H1 (cell line): ENCODE results near the gene MFRP. TPM values are rescaled to one million over a fixed set of nuclear protein-coding genes. Genes with fewer than 3 reads are reported as not detected.

Experiments
- CTCF ChIA-PET: fragments of 300-600 bp; sonication (Branson Sonifier 250); formaldehyde crosslinking; loops from one replicate; lab custom pipeline; 2021; ENCODE audit not compliant: partially characterized antibody; lab: Charles Lee
- POLR2A ChIA-PET: fragments of 300-600 bp; sonication (Branson Sonifier 250); formaldehyde crosslinking; loops from one replicate; lab custom pipeline; 2021; ENCODE audit warnings: inconsistent platforms; ENCODE audit not compliant: partially characterized antibody; lab: Charles Lee
- DNase-seq, 2 experiments: peaks; one replicate each; pipeline versions ENCODE4 v3.0.0 to v3.0.0-alpha.2; 2010 to 2022; ENCODE audit warnings: low spot score in 2 of 2, low read depth in 1 of 2, mixed read lengths in 1 of 2
- FAIRE-seq: peaks from 2 replicates; lab custom pipeline; 2011; peaks lifted over from hg19 to GRCh38; lab: Jason Lieb, UNC
- H2AFZ ChIP-seq: 2 replicates; pipeline ENCODE4 v1.8.1; 2012; ENCODE audit warnings: low read length, inconsistent platforms
- H2AK5ac ChIP-seq: 2 replicates; pipeline ENCODE4 v1.6.1; 2013; ENCODE audit warnings: low read depth, low read length
- H2BK120ac ChIP-seq: replicated peaks from 2 replicates; pipeline ENCODE3; 2013; ENCODE audit warnings: low read depth, low read length, inconsistent platforms
- H2BK12ac ChIP-seq: 2 replicates; pipeline ENCODE4 v1.6.1; 2013; ENCODE audit warnings: low read depth, low read length
- H2BK15ac ChIP-seq: 2 replicates; pipeline ENCODE4 v1.6.1; 2013; ENCODE audit warnings: low read length
- H2BK20ac ChIP-seq: 2 replicates; pipeline ENCODE4 v1.6.1; 2013; ENCODE audit warnings: low read length
- H2BK5ac ChIP-seq: 2 replicates; pipeline ENCODE4 v1.6.1; 2013; ENCODE audit warnings: low read depth, low read length
- H3K14ac ChIP-seq: 2 replicates; pipeline ENCODE4 v1.6.1; 2013; ENCODE audit warnings: inconsistent platforms; ENCODE audit not compliant: insufficient read length
- H3K18ac ChIP-seq: 2 replicates; pipeline ENCODE4 v1.6.1; 2013; ENCODE audit warnings: low read length; ENCODE audit errors: extremely low read depth
- H3K23ac ChIP-seq: 2 replicates; pipeline ENCODE4 v1.6.1; 2013; ENCODE audit warnings: inconsistent platforms; ENCODE audit not compliant: insufficient read length
- H3K23me2 ChIP-seq: 2 replicates; pipeline ENCODE4 v1.6.1; 2013; ENCODE audit warnings: low read depth, low read length
- H3K27ac ChIP-seq: 2 replicates; pipeline ENCODE4 v1.6.1; 2011; ENCODE audit warnings: low read depth, low read length, inconsistent platforms
- H3K27me3 ChIP-seq, 4 experiments: replicated peaks in 1 of 4; 1 replicate in 1 of 4; 2 replicates in 3 of 4; pipeline versions ENCODE4 v1.6.1 to v1.8.1; 2011 to 2013; ENCODE audit warnings: low read length in 3 of 4, mild to moderate bottlenecking in 3 of 4, inconsistent platforms in 2 of 4, mixed read lengths in 2 of 4, moderate library complexity in 1 of 4; ENCODE audit not compliant: control insufficient read depth in 3 of 4, insufficient read depth in 3 of 4; ENCODE audit errors: extremely low read depth in 1 of 4
- H3K36me3 ChIP-seq, 4 experiments: 2 replicates each; pipeline versions ENCODE4 v1.6.1 to v1.8.1; 2011 to 2013; ENCODE audit warnings: mild to moderate bottlenecking in 4 of 4, low read length in 3 of 4, moderate library complexity in 2 of 4, control low read depth in 1 of 4, inconsistent platforms in 1 of 4; ENCODE audit not compliant: insufficient read depth in 4 of 4, control insufficient read depth in 2 of 4
- H3K4ac ChIP-seq: replicated peaks from 2 replicates; pipeline ENCODE3; 2013; ENCODE audit warnings: low read length, low read depth, mixed read lengths, inconsistent platforms; ENCODE audit not compliant: insufficient read length
- H3K4me1 ChIP-seq, 4 experiments: replicated peaks in 1 of 4; 1 replicate in 1 of 4; 2 replicates in 3 of 4; pipeline versions ENCODE4 v1.6.1 to v1.8.1; 2011 to 2013; ENCODE audit warnings: low read length in 3 of 4, inconsistent platforms in 2 of 4, mixed read lengths in 1 of 4; ENCODE audit not compliant: insufficient read depth in 4 of 4, control insufficient read depth in 3 of 4
- H3K4me2 ChIP-seq, 2 experiments: 2 replicates each; pipeline versions ENCODE4 v1.6.1 to v1.8.1; 2011 to 2013; ENCODE audit warnings: low read depth in 2 of 2, low read length in 2 of 2, control low read depth in 1 of 2, inconsistent platforms in 1 of 2, mild to moderate bottlenecking in 1 of 2; ENCODE audit not compliant: insufficient read depth in 1 of 2
- H3K4me3 ChIP-seq, 4 experiments: fragments of 200-600, 300-600 bp in 1 of 4; sonication (generic), shearing (Covaris generic), sonication (Bioruptor Twin) in 1 of 4; 2 replicates each; pipeline versions ENCODE4 v1.5.1 to v1.8.1; 2011 to 2016; ENCODE audit warnings: low read length in 4 of 4, low read depth in 3 of 4, control low read depth in 2 of 4, inconsistent platforms in 2 of 4, mild to moderate bottlenecking in 2 of 4, mixed read lengths in 1 of 4, moderate library complexity in 1 of 4; ENCODE audit not compliant: insufficient read depth in 2 of 4; ENCODE audit errors: extremely low read depth in 1 of 4
- H3K56ac ChIP-seq: replicated peaks from 2 replicates; pipeline ENCODE3; 2013; ENCODE audit warnings: low read depth, mild to moderate bottlenecking, mixed read lengths, low read length, inconsistent platforms; ENCODE audit not compliant: insufficient read length
- H3K79me1 ChIP-seq: 2 replicates; pipeline ENCODE4 v1.6.1; 2013; ENCODE audit warnings: low read depth, low read length, control low read depth
- H3K79me2 ChIP-seq, 2 experiments: 2 replicates each; pipeline versions ENCODE4 v1.6.1 to v1.8.1; 2012 to 2013; ENCODE audit warnings: low read length in 2 of 2, mild to moderate bottlenecking in 2 of 2, inconsistent platforms in 1 of 2; ENCODE audit not compliant: insufficient read depth in 2 of 2, control insufficient read depth in 1 of 2
- H3K9ac ChIP-seq, 4 experiments: replicated peaks in 1 of 4; 1 replicate in 1 of 4; 2 replicates in 3 of 4; pipeline versions ENCODE4 v1.6.1 to v1.8.1; 2011 to 2013; ENCODE audit warnings: low read depth in 3 of 4, low read length in 3 of 4, control low read depth in 2 of 4, mild to moderate bottlenecking in 2 of 4, moderate library complexity in 2 of 4, inconsistent platforms in 1 of 4; ENCODE audit errors: extremely low read depth in 1 of 4
- H3K9me3 ChIP-seq, 2 experiments: 2 replicates each; pipeline versions ENCODE4 v1.6.1 to v1.8.1; 2012 to 2013; ENCODE audit warnings: mild to moderate bottlenecking in 2 of 2, moderate library complexity in 2 of 2, control low read depth in 1 of 2, inconsistent platforms in 1 of 2, low read depth in 1 of 2, low read length in 1 of 2, mixed read lengths in 1 of 2; ENCODE audit not compliant: insufficient read depth in 2 of 2
- H4K20me1 ChIP-seq, 2 experiments: replicated peaks in 1 of 2; 2 replicates each; pipeline versions ENCODE3 to v1.8.1; 2011 to 2013; ENCODE audit warnings: inconsistent platforms in 2 of 2, low read length in 2 of 2, mild to moderate bottlenecking in 1 of 2; ENCODE audit not compliant: insufficient read depth in 2 of 2, control insufficient read depth in 1 of 2
- H4K5ac ChIP-seq: 2 replicates; pipeline ENCODE4 v1.6.1; 2013; ENCODE audit warnings: low read length, low read depth, mixed read lengths, inconsistent platforms; ENCODE audit not compliant: insufficient read length
- H4K8ac ChIP-seq: 2 replicates; pipeline ENCODE4 v1.8.0; 2013; ENCODE audit warnings: mild to moderate bottlenecking, moderate library complexity, low read length, inconsistent platforms; ENCODE audit not compliant: insufficient read depth; ENCODE audit errors: extremely low read depth
- H4K91ac ChIP-seq: replicated peaks from 2 replicates; pipeline ENCODE3; 2013; ENCODE audit warnings: low read length, mixed read lengths, inconsistent platforms; ENCODE audit not compliant: insufficient read length
- CEBPB ChIP-seq: IDR thresholded peaks from 2 replicates; pipeline ENCODE4 v1.6.1; 2012; ENCODE audit warnings: low read depth, low read length
- JUND ChIP-seq: IDR thresholded peaks from 2 replicates; pipeline ENCODE4 v1.6.1; 2011; ENCODE audit warnings: mild to moderate bottlenecking, improper control_type of control experiment, low read length
- POLR2AphosphoS5 ChIP-seq: IDR thresholded peaks from 2 replicates; pipeline ENCODE4 v1.6.1; 2011; ENCODE audit warnings: low read depth, low read length
- RAD21 ChIP-seq, 2 experiments: IDR thresholded peaks in 1 of 2; conservative IDR thresholded peaks in 1 of 2; 2 replicates each; pipeline ENCODE4 v1.6.1; 2011; ENCODE audit warnings: low read depth in 2 of 2, low read length in 2 of 2, improper control_type of control experiment in 1 of 2, inconsistent platforms in 1 of 2, mild to moderate bottlenecking in 1 of 2, moderate library complexity in 1 of 2
- RFX5 ChIP-seq: IDR thresholded peaks from 2 replicates; pipeline ENCODE4 v1.6.1; 2011; ENCODE audit warnings: low read depth, low read length, improper control_type of control experiment, borderline replicate concordance
- SAP30 ChIP-seq: fragments of 300-600 bp; sonication (generic); IDR thresholded peaks from 2 replicates; pipeline ENCODE4 v1.7.1; 2012; ENCODE audit warnings: low read length, moderate library complexity, mild to moderate bottlenecking, inconsistent platforms; ENCODE audit not compliant: insufficient read depth, insufficient replicate concordance
- SIN3A ChIP-seq, 2 experiments: IDR thresholded peaks in 1 of 2; conservative IDR thresholded peaks in 1 of 2; 2 replicates each; pipeline ENCODE4 v1.6.1; 2011 to 2012; ENCODE audit warnings: low read length in 2 of 2, improper control_type of control experiment in 1 of 2, low read depth in 1 of 2, mild to moderate bottlenecking in 1 of 2
- SP1 ChIP-seq: IDR thresholded peaks from 2 replicates; pipeline ENCODE4 v1.6.1; 2011; ENCODE audit warnings: low read depth, low read length
- TAF7 ChIP-seq: optimal IDR thresholded peaks from 2 replicates; pipeline ENCODE3; 2011; ENCODE audit warnings: low read depth, mild to moderate bottlenecking, inconsistent platforms, low read length, moderate library complexity, borderline replicate concordance
- WGBS, 2 experiments: shearing (Covaris generic) in 1 of 2; methylation state at CpG; one replicate each; pipeline versions ENCODE4 v1.1.6 to v1.1.7; 2013 to 2015; ENCODE audit warnings: low lambda C conversion rate in 2 of 2, mixed read lengths in 2 of 2, inconsistent platforms in 1 of 2, low coverage in 1 of 2, missing lambda C conversion rate in 1 of 2; ENCODE audit not compliant: insufficient replicate concordance in 2 of 2, insufficient coverage in 1 of 2, insufficient read length in 1 of 2; ENCODE audit errors: extremely low coverage in 1 of 2, missing lambda C conversion rate in 1 of 2; 5-methylcytosine and 5-hydroxymethylcytosine counted together
- polyA plus RNA-seq, 7 experiments: library from polyadenylated mRNA; depleted of rRNA in 3 of 7; stranded (reverse) in 5 of 7; unstranded in 2 of 7; fragments of >200 nt in 5 of 7; fragments of 200-250 nt in 2 of 7; gene quantifications; 1 replicate in 5 of 7; 2 replicates in 1 of 7; 4 replicates in 1 of 7; pipeline versions ENCODE4 v1.2.1 to v1.2.3, GENCODE V29; 2011 to 2013; ENCODE audit warnings: missing spikeins in 2 of 7, mixed read lengths in 2 of 7
- total RNA-seq: library from RNA; stranded (reverse); fragmentation: NEBNext Ultra II Directional; extraction: Animal tissue kit (Norgen Biotek cat#: 25700); gene quantifications from 2 replicates; pipeline ENCODE4 v1.2.1, GENCODE V29; 2021

MFRP gene
- total and polyA plus RNA-seq, 2 of the 8 experiments (the other 6 are each of a cell fraction or from before 2014, with no cell fraction given), result 0.02 TPM; not detected in 1

DNA sequence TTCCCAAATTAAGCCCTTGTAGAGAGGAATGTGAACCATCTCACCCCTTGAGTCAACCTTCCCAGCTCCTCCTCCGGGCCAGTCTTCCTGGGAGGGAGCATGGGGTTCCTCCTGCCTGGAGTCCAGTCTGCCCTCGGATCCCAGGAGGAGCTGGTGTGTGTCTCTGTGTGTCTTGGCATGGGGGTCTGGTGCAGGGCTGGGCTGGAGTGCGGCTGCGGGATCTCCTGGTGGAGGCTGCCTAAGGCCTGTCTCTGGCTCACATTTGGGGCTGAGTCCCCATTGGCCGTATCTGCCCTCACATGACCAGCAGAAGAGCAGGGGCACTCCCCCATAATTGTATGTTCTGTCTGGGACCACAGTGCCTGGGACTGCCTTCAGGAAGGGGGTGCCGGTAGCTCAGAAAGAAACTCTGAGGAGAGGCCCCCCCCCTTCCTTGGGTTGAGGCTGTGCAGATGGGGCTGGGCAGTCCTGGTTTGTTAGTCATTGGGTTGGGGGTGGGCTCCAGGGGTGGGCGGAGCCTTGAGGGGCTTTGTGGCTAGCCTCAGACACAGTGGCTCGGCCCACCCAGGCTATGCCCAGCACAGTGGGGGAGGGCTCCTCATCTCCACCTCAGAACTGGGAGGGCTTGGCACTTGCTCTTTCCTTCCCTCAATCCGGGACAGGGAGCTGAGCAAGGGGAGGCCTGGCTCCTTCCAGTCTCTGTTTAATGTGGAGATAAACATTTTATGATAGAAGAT is 8.8 kb downstream of the MFRP start:
- Histone ChIP-seq H3K23ac (no peak overlapping the region), H3K23me2 (peaks cover 20% of the 10 kb centered on the region; the same call in 1 of the 2 replicates), H3K4me3 (peak overlapping the region in 3 of 4 experiments; percentile 15 to 69 (median 30); a peak in 4 of 8 replicates), H3K4ac (peak overlapping the region; percentile 13), H3K79me1 (peaks cover 12% of the 10 kb centered on the region), H2AFZ (no peak overlapping the region; the same call in 1 of the 2 replicates), H2BK20ac (no peak overlapping the region), H3K9me3 (no peaks in the 10 kb centered on the region), H2BK15ac (peak overlapping the region; percentile 83; the same call in 1 of the 2 replicates), H3K18ac (peak overlapping the region; percentile 88), H2BK120ac (peak overlapping the region; percentile 72), H3K4me2 (peak overlapping the region; percentile 56 to 76), H3K9ac (no peak overlapping the region), H3K14ac (no peak overlapping the region), H4K20me1 (peaks cover 3 to 16% of the 10 kb centered on the region in 2 experiments), H3K27me3 (peaks cover 12 to 41% (median 33%) of the 10 kb centered on the region in 4 experiments), H2BK5ac (peak overlapping the region; percentile 76), H4K91ac (peak overlapping the region; percentile 67), H3K79me2 (peaks cover 5 to 26% of the 10 kb centered on the region in 2 experiments; a peak in 3 of 4 replicates), H3K56ac (no peak overlapping the region), H2BK12ac (0 out of 2 replicates have a peak overlapping the region, but pooled peaks have one; percentile 42), H3K27ac (peak overlapping the region; percentile 64; the same call in 1 of the 2 replicates), H2AK5ac (no peak overlapping the region), H3K36me3 (peaks cover 0 to 6% (median 2%) of the 10 kb centered on the region in 4 experiments; a peak in 1 of 8 replicates), H4K8ac (peak overlapping the region; percentile 62; the same call in 1 of the 2 replicates), H4K5ac (peak overlapping the region; percentile 84), H3K4me1 (peaks cover 5 to 38% (median 28%) of the 10 kb centered on the region in 4 experiments)
- WGBS, 2 experiments, result 32% methylated on average over 7 of the region's 9 CpGs; no CpG with 5 or more reads in 1 of the 2 experiments
- DNase-seq, result peak in 1 of 2 experiments; percentile 80
- FAIRE-seq, result peak; percentile 28
- ChIA-PET POLR2A (interaction anchor here (0.9 to 3.4 kb wide), 20 partner anchors 10 to 253 kb away, joined by 3 to 29 read pairs (median 4); partner anchors contain the start of genes DPAGT1, HMBS and MCAM), CTCF (interaction anchor here (0.5 to 20.0 kb wide), 36 partner anchors 10 to 752 kb away, joined by 3 to 463 read pairs (median 4); partner anchors contain the start of genes CBL, MCAM, NLRX1 and USP2)
- TF ChIP-seq JUND (no peak), CEBPB (no peak), SIN3A (conservative IDR thresholded peaks at IDR 0.05 in 1 of 2, IDR thresholded peaks at IDR 0.05 in 1 of 2; ENCODE audit: low read depth in 1 of 2, low read length in 2 of 2) (no peak), RFX5 (no peak), TAF7 (no peak), SP1 (no peak), SAP30 (no peak), POLR2AphosphoS5 (peak; percentile 79), RAD21 (IDR thresholded peaks at IDR 0.05 in 1 of 2, conservative IDR thresholded peaks at IDR 0.05 in 1 of 2; ENCODE audit: low read depth in 2 of 2, low read length in 2 of 2) (no peak)
